ENCODE results near the gene GOLGA6L22. TPM values are rescaled to one million over a fixed set of nuclear protein-coding genes. Genes with fewer than 3 reads are reported as not detected.
"Not testable (repeated sequence)": the region's sequence is repeated elsewhere in the genome, so short reads cannot be mapped to it uniquely, and the experiment has no call there.

Gene GOLGA6L22, protein sequence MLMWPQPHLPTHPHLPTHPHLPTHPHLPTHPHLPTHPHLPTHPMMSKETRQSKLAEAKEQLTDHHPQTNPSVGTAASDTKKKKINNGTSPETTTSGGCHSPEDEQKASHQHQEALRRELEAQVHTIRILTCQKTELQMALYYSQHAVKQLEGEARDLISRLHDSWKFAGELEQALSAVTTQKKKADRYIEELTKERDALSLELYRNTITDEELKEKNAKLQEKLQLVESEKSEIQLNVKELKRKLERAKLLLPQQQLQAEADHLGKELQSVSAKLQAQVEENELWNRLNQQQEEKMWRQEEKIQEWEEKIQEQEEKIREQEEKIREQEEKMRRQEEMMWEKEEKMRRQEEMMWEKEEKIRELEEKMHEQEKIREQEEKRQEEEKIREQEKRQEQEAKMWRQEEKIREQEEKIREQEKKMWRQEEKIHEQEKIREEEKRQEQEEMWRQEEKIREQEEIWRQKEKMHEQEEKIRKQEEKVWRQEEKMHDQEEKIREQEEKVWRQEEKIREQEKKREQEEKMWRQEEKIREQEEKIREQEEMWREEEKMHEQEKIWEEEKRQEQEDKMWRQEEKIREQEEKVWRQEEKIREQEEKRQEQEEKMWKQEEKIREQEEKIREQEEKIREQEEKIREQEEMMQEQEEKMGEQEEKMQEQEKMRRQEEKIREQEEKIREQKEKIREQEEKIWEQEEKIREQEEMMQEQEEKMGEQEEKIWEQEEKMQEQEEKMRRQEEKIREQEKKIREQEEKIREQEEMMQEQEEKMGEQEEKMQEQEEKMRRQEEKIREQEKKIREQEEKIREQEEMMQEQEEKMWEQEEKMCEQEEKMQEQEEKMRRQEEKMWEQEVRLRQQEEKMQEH
- not detected in 2 replicates for total RNA-seq (2014; rRNA removed; shearing (Covaris generic))

DNA sequence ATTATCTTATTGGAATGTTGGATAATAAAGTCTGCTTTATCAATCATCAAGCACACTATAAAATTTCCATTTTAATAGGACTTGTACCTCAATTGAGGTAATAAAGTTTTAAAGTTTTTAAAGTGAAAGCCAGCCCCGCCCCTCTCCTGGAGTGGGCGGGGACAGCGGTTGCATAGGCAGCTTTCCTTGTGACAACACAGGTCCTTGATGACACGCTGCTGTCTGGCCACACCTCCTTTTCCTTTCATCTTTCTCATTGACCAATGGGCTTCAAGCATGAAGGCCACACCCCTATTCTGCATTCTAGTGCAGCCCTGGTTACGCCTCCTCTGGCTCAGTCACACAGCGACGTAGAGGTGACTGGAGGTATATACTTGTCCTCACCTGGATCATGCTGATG lies at the start of gene GOLGA6L22:
GOLGA6L22 (plus strand) TSS at position 301 of the 400 bp plus-strand sequence; CDS start at position 392, 91 bp downstream.
- DNase-seq (ENCODE audit: low read depth) = not testable (repeated sequence)

DNA sequence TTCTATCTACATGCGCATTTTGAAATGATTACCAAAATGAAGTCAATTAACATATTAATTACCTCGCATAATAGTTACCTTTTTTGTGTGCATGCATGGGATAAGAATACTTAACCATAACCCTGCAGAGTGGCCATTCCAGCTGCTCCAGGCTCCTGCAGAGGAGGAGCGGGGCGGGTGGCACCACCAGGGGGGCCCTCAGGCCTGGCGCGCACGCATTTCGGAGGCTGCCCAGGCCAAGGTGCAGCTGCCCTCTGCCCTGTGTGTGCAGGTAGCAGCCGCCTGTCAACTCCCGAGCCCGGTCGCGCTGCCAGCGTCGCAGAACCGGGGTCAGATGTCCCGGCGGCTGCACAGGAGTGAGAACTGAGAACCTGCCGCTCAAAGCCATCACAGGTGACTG lies 41.4 kb upstream of the GOLGA6L22 start:
- DNase-seq (ENCODE audit: low read depth) = not testable (repeated sequence)

DNA sequence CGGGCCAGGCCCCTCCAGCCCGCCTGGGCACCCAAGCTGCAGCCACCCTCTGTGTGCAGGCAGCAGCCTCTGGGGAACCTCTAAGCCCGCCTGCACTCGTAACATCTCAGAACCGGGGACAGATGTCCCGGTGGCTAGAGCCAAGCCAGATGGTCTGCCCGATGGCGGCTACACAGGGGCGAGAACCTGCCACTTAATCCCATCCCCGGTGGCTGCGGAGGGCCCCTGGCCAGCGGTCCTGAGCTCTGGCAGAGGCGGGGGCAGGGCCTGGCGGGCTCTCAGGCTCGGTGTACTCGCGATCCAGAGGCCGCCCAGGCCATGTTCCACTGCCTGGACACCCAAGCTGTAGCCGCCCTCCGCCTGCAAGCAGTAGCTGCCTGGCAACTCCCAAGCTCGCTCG lies 40.9 kb upstream of the GOLGA6L22 start:
- not testable (repeated sequence) for DNase-seq (ENCODE audit: low read depth)

DNA sequence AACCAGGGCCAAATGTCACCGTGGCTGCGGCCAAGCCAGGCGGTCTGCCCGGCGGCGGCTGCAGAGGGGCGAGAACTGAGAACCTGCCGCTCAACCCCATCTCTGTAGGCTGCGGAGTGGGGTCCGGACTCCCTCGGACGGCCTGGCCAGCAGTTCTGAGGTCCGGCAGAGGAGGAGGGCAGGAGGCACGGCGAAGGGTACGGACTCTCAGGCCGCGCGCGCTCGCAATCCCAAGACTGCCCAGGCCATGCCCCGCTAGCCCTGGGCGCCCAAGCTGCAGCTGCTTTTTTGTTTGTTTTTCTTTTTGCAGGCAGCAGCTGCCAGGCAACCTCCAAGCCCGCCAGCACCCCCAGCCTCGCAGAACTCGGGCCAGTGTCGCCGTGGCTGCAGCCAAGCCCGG lies 40.5 kb upstream of the GOLGA6L22 start:
- not testable (repeated sequence) for DNase-seq (ENCODE audit: low read depth)

DNA sequence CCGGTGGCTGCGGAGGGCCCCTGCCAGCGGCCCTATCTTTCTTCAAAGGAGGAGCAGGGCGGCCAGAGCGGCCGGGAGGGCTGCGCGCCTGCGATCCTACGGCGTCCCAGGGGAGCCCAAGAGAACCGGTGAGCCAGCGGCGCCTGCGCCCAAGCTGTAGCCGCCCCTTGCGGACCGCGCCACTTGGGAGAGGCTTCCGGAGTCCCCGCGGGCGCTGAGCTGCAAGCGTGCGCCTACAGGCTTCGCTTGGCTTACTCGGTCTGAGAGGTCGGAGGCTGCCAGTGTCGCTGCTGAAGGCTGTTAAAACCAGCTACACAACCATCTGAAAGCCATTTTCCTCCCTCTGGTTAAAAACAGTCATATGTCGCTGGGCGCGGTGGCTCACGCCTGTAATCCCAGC lies 40.0 kb upstream of the GOLGA6L22 start:
- peak; percentile 9 for DNase-seq (ENCODE audit: low read depth)

DNA sequence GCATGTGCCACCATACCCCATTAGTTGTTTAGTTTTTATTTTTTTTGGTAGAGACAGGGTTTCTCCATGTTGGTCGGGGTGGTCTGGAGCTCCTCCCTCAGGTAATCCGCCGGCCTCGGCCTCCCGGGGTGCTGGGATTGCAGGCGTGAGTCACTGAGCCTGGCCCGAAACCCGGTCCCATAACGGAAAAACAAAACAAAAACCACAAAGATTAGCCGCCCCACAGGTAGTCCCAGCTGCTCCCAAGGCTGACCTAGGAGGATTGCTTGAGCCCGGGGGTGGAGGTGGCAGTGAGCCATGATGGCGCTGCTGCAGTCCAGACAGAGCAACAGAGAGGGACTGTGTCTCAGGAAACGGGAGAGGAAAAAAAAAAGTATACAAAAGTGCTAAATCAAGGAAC lies 38.4 kb upstream of the GOLGA6L22 start:
- not testable (repeated sequence) for DNase-seq (ENCODE audit: low read depth)

DNA sequence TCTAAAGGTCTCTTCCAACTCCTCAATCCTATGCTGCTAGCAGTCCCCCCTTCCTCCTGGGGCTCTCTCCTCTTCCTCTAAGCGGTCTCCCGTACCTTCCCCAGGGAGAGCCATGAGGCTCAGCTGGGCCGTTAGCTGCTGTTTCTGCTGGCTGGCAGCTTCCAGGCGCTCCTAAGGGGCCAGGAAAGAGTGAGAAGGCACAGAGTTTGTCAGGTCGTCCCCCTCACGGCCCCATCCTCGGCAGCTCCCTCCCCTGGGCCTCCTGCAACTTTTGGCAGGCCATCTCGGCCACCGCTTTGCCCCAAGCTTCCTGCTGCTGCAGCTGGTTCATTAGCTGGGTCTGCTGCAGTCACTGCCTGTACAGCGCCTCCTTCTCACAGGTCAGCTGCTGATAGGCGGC lies 29.3 kb upstream of the GOLGA6L22 start:
- not testable (repeated sequence) for DNase-seq (ENCODE audit: low read depth)

DNA sequence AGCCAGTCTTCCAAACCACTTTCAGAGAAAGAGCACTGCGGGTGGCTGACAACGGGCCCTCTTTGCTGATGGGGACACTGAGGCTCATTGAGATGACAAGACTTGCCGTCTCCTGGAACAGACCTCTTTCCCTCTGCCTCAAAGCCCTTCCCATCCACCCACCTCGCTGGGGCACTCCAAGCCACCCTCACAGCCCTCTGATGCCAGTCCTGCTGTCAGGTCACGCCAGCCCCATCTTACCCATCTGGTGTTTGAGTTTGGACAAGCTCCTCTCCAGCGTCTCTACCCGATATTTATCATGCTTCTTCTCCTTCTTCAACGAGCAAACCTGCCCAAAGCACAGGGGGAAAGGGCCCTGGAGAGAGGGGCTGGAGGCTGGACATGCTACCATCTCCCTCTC lies 27.0 kb upstream of the GOLGA6L22 start:
- not testable (repeated sequence) for DNase-seq (ENCODE audit: low read depth)

DNA sequence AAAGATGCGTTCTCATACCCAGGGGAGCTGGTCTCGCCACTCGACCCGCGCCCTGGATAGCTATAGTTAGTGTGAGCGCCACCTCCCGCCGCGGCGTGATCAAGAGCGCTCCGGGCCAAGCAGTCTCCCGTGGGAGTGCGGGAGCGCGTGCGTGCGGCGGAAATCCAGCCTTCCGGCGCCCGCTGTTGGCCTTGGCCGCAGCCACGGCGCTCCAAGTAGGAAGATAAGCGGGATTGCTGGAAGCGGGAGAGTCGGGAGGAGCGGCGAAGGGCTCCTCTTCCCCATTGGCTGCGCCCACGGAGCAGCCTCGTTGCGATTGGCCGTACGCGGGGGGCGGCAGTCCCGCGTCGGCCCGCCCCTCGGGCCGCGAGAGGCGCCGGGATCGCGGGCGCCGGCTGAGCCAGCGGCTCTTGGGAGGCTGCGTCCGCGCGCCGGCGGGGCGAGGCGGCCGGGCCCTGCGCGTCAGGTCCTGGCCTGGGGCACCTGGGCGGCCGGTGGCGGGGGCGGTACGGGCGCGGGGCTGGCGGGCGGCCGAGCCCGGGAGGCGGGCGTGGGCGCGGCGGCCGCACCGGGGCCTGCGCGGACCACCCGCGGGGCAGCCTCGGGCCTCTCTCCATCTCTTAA lies 35.9 kb downstream of the GOLGA6L22 start:
- peak; percentile 63 for DNase-seq (ENCODE audit: low read depth)

DNA sequence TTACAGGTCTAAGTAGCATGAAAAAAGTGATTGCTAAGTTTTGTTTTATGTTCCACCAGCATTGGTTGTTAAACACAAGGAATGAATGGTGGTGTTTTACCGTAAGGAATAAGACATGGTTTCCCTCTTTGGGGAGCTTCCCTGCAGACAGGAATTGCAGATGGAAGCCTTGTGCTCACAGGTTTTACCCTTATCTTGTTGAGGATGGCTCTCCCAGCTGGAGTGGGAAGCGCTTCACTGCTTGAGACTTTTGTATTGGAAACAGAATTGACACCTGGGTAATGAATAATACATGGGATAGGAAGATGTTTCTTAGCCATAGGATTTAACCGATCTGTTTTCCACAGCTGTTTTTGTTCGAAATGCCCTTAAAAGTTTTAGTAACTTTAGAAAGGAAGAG lies 38.5 kb downstream of the GOLGA6L22 start:
- DNase-seq (ENCODE audit: low read depth) = not testable (repeated sequence)

DNA sequence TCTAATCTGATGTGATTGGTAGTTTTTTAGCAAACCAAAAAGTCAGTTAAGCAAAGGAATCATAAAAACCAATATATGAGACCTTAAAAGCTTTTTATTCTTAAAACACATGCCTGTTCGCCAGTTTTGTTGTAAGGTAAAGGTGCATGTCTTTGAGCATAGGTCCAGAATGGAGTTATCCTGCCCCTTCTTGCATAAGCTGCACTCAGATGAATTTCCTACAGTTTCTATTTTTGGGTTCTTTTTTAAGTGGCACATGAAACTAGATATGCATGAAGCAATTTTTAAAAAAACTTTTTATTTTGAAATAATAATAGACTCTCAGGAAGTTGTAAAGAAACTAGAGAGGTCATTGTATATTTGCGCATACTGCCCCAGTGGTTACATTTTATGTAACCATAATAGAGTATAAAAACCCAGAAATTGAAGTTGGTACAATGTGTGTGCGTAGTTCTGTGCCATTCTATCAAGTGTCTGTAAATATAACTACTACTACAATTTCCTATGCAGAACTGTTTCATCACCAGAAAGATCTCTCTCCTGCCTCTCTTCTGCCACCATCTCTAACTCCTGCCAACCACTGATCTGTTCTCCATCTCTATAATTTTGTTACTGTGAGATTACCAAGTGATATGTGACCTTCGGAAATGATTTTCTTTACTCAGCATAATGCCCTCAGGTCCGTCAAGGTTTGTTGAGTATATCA lies 39.7 kb downstream of the GOLGA6L22 start:
- not testable (repeated sequence) for DNase-seq (ENCODE audit: low read depth)

DNA sequence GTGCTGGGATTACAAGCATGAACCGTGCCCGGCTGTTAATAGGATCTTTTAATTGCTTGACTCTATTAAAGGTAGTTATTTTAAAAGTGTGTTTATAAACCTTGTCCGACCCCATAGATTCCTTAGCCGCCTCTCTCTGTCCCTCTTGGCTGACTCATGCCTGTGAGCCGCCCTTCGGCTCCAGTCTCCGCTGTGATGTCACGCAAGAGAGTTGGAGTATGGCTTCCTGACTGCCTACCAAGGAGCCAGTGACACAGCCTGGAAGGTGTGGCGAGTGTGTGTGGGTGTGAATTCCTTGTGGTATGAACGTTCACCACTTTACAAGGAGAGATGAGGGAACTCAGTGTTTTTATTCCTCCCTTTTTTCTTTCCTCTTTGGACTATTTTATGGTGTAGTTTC lies 43.6 kb downstream of the GOLGA6L22 start:
- not testable (repeated sequence) for DNase-seq (ENCODE audit: low read depth)

DNA sequence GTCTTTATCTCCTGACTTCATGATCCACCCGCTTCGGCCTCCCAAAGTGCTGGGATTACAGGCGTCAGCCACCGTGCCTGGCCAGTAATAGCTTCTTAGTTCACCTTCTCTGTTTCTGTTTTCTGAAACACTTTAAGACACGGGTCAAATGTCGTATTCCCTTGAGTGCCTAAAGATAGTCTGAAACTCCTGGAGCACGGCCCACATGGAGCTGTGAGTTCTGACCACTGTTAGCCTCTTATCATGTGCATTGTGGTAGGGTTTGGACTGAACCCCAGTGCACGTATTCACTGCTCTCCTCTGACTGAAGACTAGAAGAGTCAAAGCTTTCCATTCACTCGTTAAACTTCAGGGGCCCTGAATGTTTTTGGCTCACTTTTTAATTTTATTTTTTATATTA lies 48.3 kb downstream of the GOLGA6L22 start:
- not testable (repeated sequence) for DNase-seq (ENCODE audit: low read depth)

DNA sequence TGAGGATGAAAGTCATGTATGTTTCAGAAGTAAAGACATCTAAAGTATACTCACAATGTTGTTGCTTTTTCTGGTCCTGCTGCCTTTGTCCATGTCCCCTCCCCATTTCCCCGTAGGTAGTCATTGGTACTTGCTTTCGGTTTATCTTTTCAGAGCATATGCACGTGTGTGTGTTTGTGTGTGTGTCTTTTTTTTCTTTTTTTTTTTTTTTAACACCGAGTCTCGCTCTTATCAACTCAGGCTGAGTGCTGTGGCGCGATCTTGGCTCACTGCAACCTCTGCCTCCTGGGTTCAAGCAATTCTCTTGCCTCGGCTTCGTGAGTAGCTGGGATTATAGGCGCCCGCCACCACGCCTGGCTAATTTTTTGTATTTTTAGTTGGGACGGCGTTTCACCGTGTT lies 57.4 kb downstream of the GOLGA6L22 start:
- DNase-seq (ENCODE audit: low read depth) = not testable (repeated sequence)
